DOHH2 (cell line): ENCODE measurements around the gene PDGFB.

ENCODE experiments used
- H3F3A ChIP-seq: fragments of 200-600 bp; sonication (generic), shearing (Covaris generic); 2 replicates; pipeline ENCODE4 v1.6.0; 2016; ENCODE audit warnings: antibody characterized with exemption, mild to moderate bottlenecking; ENCODE audit not compliant: control insufficient read depth, insufficient read depth
- H3K27ac ChIP-seq: fragments of 200-600 bp; sonication (generic); 2 replicates; pipeline ENCODE4 v1.5.1; 2014; ENCODE audit warnings: low read depth, mild to moderate bottlenecking, low read length, moderate library complexity
- H3K27me3 ChIP-seq: fragments of 200-600 bp; sonication (generic); 2 replicates; pipeline ENCODE4 v1.6.1; 2014; ENCODE audit warnings: mild to moderate bottlenecking, low read length, mixed read lengths; ENCODE audit not compliant: control insufficient read depth
- H3K36me3 ChIP-seq: fragments of 200-600 bp; sonication (generic); 2 replicates; pipeline ENCODE4 v1.6.1; 2014; ENCODE audit warnings: mild to moderate bottlenecking, low read length, moderate library complexity, mixed read lengths; ENCODE audit not compliant: control insufficient read depth
- H3K4me1 ChIP-seq: fragments of 200-600 bp; sonication (generic); 2 replicates; pipeline ENCODE4 v1.6.1; 2014; ENCODE audit warnings: mild to moderate bottlenecking, low read length, mixed read lengths; ENCODE audit not compliant: control insufficient read depth
- H3K4me2 ChIP-seq: fragments of 200-600 bp; sonication (generic); 2 replicates; pipeline ENCODE4 v1.6.0; 2014; ENCODE audit warnings: mild to moderate bottlenecking, low read length, moderate library complexity
- H3K4me3 ChIP-seq: fragments of 200-600 bp; sonication (generic); 2 replicates; pipeline ENCODE4 v1.5.1; 2014; ENCODE audit warnings: mild to moderate bottlenecking, low read length, mixed read lengths
- H3K79me2 ChIP-seq: fragments of 200-600 bp; sonication (generic); 2 replicates; pipeline ENCODE4 v1.6.1; 2014; ENCODE audit warnings: mild to moderate bottlenecking, low read length, mixed read lengths; ENCODE audit not compliant: control insufficient read depth
- H3K9me2 ChIP-seq: fragments of 200-600 bp; sonication (generic); replicated peaks from 2 replicates; pipeline ENCODE4 v1.6.1; 2014; ENCODE audit warnings: mild to moderate bottlenecking, low read length, mixed read lengths; ENCODE audit not compliant: control insufficient read depth
- H3K9me3 ChIP-seq: fragments of 200-600 bp; sonication (generic); 2 replicates; pipeline ENCODE4 v1.6.1; 2014; ENCODE audit warnings: antibody characterized with exemption, low read length, mixed read lengths; ENCODE audit not compliant: control insufficient read depth, insufficient read depth
- H4K20me1 ChIP-seq: fragments of 200-600 bp; sonication (generic); 2 replicates; pipeline ENCODE4 v1.6.0; 2014; ENCODE audit warnings: low read depth, mild to moderate bottlenecking, antibody characterized with exemption, low read length, moderate library complexity; ENCODE audit not compliant: control insufficient read depth, insufficient read depth
- EZH2phosphoT487 ChIP-seq: fragments of 200-600 bp; sonication (generic); IDR thresholded peaks from 2 replicates; pipeline ENCODE4 v1.6.1; 2017; ENCODE audit warnings: borderline replicate concordance, mild to moderate bottlenecking, antibody characterized with exemption, low read length, moderate library complexity, mixed read lengths
- TF ChIP-seq, protein P1 (sequence below): fragments of 200-600 bp; sonication (generic); IDR thresholded peaks from one replicate; pipeline ENCODE4 v1.5.1; 2014; ENCODE audit warnings: antibody characterized with exemption, mild to moderate bottlenecking, low read depth, low read length; ENCODE audit not compliant: poor library complexity, severe bottlenecking

Gene PDGFB

DNA sequence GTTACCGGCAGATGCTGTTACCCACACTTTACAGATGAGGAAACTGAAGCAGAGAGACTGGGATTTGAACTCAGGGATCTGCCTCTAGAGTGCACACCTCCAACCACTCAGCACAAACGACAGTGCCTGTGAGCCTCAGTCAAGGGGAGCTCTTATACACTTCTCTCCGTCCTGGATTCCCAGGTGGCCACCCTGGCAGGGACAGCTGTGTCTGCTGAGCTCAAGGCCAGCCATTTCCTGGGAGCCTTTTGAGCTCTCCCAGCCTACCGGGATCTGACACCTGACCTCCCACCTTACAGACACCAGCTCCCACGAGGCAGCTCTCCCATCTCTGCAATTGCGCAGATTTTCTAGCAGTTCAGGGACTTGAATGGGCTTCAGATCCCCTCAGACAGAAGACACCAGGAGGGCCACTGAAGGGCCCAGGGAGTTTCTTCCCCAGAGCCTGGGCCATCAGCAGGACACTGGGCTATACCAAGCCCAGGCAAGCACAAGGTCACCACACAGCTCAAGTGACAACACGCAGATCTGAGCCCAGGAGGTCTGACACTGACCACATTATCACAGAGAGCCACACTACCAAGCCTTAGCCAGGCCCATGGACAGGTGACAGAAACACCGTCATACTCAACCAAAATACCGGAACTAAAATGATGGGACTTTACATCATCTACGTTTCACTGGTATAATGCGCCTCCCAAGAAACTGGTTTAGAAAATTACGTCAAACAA lies 17.1 kb downstream of the PDGFB start:
- Histone ChIP-seq H3K4me1 (no peaks in the 10 kb centered on the region), H3K9me3 (no peaks in the 10 kb centered on the region), H3K27me3 (peaks cover 44% of the 10 kb centered on the region), H3K4me2 (no peak overlapping the region), H3K4me3 (no peak overlapping the region), H3F3A (no peaks in the 10 kb centered on the region), H3K9me2 (no peaks in the 10 kb centered on the region), H3K79me2 (no peaks in the 10 kb centered on the region), H4K20me1 (no peaks in the 10 kb centered on the region), H3K36me3 (no peaks in the 10 kb centered on the region), H3K27ac (no peak overlapping the region)
- no peak for TF ChIP-seq EZH2phosphoT487
- TF ChIP-seq, protein P1, sequence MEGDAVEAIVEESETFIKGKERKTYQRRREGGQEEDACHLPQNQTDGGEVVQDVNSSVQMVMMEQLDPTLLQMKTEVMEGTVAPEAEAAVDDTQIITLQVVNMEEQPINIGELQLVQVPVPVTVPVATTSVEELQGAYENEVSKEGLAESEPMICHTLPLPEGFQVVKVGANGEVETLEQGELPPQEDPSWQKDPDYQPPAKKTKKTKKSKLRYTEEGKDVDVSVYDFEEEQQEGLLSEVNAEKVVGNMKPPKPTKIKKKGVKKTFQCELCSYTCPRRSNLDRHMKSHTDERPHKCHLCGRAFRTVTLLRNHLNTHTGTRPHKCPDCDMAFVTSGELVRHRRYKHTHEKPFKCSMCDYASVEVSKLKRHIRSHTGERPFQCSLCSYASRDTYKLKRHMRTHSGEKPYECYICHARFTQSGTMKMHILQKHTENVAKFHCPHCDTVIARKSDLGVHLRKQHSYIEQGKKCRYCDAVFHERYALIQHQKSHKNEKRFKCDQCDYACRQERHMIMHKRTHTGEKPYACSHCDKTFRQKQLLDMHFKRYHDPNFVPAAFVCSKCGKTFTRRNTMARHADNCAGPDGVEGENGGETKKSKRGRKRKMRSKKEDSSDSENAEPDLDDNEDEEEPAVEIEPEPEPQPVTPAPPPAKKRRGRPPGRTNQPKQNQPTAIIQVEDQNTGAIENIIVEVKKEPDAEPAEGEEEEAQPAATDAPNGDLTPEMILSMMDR = no peak

GRCh38 chr22:39226353-39226752 lies 18.4 kb downstream of the PDGFB start:
- Histone ChIP-seq H3K27me3 (peaks cover 48% of the 10 kb centered on the region), H3K36me3 (no peaks in the 10 kb centered on the region), H4K20me1 (no peaks in the 10 kb centered on the region), H3K4me2 (no peak overlapping the region), H3K4me1 (no peaks in the 10 kb centered on the region), H3K79me2 (no peaks in the 10 kb centered on the region), H3F3A (no peaks in the 10 kb centered on the region), H3K27ac (no peak overlapping the region), H3K9me2 (no peaks in the 10 kb centered on the region), H3K4me3 (no peak overlapping the region), H3K9me3 (no peaks in the 10 kb centered on the region)
- TF ChIP-seq EZH2phosphoT487 = no peak
- TF ChIP-seq, protein P1 = no peak

DNA sequence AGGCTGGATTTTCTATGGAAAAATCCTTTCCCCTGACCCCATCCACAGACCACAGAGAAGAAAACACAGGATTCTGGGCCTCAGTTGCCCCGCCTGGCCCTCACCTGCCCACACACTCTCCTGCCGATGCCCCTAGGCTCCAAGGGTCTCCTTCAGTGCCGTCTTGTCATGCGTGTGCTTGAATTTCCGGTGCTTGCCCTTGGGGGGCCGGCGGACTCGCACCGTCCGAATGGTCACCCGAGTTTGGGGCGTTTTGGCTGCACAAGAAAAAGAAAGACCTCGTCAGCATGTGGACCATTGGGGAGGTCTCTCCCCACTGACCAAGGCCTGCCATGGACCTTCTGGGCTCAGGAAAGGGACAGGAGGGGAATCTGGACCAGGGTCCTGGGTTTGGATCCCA lies 19.2 kb downstream of the PDGFB start:
- Histone ChIP-seq H3K79me2 (no peaks in the 10 kb centered on the region), H3K4me2 (no peak overlapping the region), H4K20me1 (no peaks in the 10 kb centered on the region), H3F3A (no peaks in the 10 kb centered on the region), H3K27ac (no peak overlapping the region), H3K36me3 (no peaks in the 10 kb centered on the region), H3K9me2 (no peaks in the 10 kb centered on the region), H3K4me1 (no peaks in the 10 kb centered on the region), H3K9me3 (no peaks in the 10 kb centered on the region), H3K4me3 (no peak overlapping the region), H3K27me3 (peaks cover 45% of the 10 kb centered on the region)
- no peak for TF ChIP-seq EZH2phosphoT487
- TF ChIP-seq, protein P1 = no peak
